ENCODE results near the gene PCLO.
"Not testable (repeated sequence)": the region's sequence is repeated elsewhere in the genome, so short reads cannot be mapped to it uniquely, and the experiment has no call there.

PCLO gene

DNA sequence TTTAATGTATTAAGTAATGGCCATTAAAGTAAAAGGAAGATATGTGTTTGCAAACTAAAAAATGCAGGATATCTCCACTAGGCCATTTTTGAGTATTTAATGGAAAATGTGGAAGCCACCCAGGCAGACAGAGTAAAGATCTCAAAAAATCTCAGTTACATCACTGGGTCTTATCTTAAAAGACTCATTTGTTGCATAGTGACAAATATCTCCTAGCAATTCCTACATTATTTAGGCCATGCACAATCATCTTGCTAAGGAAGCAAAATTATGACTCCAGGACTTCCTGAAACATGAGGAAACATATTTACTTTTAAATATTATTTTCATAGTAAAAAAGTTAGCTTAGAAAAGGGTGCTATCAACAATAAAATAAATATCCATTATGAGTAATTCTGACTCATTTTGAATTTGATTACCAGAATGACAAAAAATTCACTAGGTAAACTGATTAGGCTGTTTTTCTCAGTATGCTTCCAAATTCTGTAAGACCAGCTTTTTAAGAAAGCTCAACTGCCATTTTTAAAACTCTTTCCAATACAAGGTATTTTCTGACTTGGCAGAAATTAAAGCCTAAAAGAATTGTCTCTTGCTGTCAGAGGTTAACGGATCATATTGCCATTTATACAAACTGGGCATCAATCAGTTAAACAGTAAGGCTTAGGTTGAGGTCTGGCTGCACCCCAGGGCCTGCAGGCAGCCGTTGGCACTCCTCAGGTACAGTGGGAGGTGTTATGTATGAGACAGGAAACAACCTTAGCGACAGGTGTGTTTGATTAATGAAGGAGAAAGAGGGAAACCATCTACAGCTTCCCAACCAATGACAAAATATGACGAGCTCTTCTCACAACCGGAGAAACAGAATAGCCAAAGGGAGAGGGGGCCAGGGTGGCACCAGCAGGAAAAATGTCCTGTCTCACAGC, 31.8 kb downstream of the PCLO start:
- no peak for DNase-seq

DNA sequence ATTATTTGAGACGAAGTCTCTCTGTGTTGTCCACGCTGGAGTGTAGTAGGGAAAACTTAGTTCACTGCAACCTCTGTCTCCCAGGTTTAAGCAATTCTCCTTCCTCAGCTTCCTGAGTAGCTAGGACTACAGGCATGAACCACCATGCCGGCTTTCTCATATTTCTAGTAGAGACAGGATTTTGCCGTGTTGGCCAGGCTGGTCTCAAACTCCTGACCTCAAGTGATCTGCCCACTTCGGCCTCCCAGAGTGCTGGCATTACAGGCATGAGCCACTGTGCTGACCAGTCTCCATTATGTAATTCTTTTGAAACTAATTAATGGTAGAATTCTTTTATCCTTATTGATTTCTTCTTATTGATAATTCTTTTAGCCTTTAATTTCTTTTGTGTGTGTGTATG, 32.5 kb downstream of the PCLO start:
- no peak for DNase-seq

GRCh38 chr7:83119494-83119893, 43.2 kb downstream of the PCLO start:
- no peak for DNase-seq

GRCh38 chr7:83119026-83119382, 43.7 kb downstream of the PCLO start:
- no peak for DNase-seq

- no peak for DNase-seq
These were observed 44.2 kb downstream of the PCLO start for GRCh38 chr7:83118347-83119025.

DNA sequence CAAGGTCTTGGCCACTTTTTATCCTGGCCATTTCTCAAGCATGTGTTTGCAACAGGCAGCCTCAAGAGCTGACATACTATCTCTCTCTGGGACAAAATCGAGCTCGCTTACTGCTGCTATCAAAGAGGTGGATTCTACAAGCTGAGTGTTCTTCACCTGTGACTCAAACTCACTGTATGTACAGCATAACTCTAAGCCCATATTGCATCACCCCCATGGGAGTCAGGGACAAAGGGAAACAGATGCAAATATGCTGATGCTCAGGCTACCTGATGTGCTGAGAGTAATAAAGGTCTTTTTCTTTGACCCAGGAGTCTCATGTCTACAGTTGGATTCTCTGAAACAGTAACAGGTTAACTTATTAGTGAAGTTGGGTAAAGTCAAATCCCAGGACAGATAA, 45.2 kb downstream of the PCLO start:
- DNase-seq, result no peak

DNA sequence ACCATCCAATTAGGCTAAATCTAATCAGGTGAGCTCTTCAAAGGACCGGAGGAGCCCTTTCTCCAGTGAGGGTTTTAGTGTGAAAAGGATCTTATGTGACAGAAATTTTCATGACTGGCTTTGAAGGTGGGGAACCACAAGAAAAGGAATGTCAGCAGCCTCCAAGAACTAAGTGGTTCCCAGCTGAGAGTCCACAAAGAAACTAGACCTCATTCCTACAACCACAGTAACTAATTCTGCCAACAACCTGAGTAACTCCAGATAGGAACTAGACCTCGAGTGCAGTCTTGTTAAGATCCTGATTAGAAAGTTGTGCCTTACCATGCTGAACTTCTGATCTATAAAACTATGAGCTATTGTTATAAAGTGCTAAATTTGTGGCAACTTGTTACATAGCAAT, 51.3 kb downstream of the PCLO start:
- DNase-seq, result no peak

GRCh38 chr7:83109352-83109751, 53.3 kb downstream of the PCLO start:
- DNase-seq, result no peak

DNA sequence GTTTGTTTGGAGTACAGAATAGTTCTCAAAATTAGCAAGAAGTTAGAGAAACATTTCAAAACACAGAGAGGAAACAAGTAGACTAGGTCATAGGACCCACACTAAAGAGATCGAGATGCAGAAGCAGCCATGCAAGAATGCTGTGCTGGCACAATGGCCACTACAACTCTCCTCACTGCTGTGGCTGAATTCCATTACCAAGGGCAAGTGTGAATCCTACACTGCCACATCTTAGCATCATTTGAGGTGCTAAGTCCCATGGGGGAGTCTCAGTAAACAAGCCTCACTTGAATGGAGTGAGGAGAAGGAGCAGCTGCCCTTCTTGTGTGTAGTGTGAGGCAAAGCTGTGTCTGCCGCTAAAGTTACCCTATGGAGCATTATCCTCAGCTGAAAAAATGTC, 56.7 kb downstream of the PCLO start:
- no peak for DNase-seq

GRCh38 chr7:83105063-83105462, 57.6 kb downstream of the PCLO start:
- DNase-seq, result no peak

DNA sequence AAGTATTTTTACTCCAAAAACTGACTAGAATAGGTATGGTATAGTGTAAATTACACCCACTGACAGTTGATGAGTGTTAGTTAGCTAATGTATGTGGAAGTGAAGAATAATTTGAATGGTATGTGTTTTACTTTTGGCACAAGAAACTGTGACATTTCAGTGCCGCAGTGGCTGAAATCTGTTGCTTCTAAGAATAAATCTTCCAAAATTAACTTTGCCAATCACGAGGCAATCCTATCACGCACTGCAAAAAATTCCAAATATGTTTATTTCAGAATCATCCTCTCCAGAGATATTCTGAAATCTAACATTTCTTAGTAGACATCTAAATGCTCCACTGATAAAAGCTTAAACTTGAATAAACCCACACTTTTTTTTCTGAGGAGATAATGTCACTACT, 61.2 kb downstream of the PCLO start:
- DNase-seq, result no peak

GRCh38 chr7:83096065-83096580, 66.6 kb downstream of the PCLO start:
- DNase-seq, result no peak

DNA sequence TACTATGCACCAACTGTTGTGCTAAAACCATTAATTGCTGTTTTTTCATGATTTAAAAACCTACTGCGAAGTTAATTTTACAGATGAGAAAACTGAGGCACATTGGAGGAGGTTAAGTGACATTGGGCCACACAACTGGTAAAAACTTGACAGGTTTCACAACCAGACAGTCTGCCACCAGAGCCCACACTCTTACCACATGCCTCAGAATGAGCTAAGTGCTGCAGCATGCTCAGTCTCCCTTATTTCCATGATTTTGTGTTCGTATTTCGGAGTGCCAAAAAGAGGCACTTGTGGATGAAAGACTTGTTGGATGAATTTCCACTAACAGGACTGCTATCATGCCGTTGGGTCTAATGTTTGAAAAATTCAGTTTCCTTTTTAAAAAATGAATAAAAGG, 77.4 kb downstream of the PCLO start:
- DNase-seq, result no peak

DNA sequence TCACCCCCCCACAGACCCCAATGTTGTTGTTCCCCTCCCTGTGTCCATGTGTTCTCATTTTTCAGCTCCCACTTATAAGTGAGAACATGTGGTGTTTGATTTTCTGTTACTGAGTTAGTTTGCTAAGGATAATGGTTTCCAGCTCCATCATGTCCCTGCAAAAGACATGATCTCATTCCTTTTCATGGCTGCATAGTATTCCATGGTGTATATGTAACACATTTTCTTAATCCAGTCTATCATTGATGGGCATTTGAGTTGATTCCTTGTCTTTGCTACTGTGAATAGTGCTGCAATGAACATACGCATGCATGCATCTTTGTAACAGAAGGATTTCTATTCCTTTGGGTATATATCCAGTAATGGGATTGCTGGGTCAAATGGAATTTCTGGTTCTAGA, 82.8 kb downstream of the PCLO start:
- DNase-seq, result not testable (repeated sequence)

DNA sequence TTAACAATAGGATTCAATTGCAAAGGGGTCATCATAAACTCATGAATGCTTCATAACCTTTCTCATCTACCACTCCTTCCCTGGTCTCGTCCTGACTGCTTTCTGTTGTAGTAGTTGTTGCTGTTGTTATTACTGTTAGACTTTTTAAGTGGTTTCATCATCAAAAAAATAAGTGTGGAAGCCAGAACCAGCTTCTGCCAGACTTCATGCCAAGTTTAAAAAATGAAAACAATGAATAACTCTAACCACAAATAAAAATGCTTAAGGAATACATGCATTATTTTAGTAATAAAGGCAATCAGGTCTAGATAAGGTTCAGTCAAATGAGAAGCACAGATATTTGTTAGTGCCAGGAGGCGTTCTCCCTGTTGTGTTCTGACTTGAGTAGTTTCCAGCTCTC, 85.4 kb downstream of the PCLO start:
- DNase-seq, result no peak

- no peak for DNase-seq
These were observed 89.8 kb downstream of the PCLO start for GRCh38 chr7:83072576-83073517.

DNA sequence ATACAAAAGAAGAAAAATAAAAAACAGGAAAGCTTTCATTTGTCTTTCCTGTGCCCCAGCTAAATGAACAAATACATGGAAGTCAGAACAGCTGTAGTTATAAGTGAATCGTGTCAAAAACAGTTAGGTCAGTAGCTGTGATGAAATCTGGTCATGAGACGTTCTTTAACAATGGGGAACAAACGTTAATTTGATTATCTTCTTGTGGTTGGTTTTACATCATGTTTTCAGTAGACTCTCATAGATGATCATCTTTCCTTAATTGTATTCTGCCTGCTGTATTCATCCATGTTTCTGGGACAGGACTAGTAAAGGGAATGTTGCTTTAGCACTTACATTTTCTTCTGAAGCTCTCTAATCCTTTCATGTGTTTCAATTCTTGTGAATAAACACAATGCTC, 97.0 kb downstream of the PCLO start:
- no peak for DNase-seq

DNA sequence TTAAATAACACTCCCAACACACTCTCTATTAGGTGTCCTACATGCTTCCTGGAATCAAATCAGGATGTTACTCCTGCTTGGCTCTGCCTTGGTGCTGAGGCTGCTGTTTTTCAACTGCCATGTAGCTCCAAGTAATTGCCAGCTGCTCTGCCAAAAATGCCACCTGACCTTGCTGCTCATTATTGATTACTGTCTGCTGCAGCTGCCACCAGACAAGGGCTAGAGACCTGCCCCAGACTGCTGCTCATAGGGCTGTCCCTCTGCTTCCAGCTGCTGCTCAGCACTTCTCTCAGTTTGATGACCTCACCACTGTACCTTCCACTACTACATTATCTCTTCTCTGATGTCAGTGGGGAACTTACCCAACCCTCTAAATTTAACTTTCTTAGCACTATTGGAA, 102.5 kb downstream of the PCLO start:
- no peak for DNase-seq

DNA sequence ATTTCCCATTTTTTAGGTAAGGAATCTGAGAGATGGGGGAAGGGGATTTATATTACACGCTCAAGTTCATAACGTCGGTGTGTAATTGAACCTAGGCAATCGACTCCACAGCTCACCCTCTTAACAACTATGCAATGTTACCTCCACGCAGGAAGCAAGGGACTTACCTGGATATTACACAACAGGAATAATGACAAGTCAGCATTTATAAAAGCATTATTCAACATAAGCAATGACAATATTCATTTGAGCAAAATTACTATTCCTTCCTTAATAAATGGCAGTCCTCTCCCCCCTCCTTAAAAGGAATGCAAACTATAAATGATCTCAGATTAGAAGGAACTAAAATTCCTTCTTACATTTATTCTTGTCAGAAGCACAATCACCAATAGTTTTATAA, 104.0 kb downstream of the PCLO start:
- no peak for DNase-seq

DNA sequence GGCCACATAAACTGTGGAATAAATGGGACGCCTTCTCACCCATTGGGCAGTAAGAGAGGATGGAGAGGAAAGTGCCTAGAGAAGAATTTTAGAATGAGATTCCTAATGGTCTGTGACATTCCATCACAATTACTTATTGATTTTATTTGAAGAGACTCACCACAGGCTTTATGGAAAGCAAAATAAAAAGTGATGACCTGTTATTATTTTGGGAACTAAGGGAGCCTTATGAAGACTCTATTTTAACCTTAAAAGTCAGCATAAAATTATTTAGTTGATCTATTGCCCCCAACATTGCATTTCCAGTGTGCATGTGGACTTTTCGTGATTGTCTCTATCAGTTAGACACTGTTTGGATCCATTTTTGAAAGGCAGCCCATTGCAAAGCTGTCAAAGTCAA, 107.5 kb downstream of the PCLO start:
- no peak for DNase-seq

- no peak for DNase-seq
These were observed 108.2 kb downstream of the PCLO start for GRCh38 chr7:83054472-83054871.

DNA sequence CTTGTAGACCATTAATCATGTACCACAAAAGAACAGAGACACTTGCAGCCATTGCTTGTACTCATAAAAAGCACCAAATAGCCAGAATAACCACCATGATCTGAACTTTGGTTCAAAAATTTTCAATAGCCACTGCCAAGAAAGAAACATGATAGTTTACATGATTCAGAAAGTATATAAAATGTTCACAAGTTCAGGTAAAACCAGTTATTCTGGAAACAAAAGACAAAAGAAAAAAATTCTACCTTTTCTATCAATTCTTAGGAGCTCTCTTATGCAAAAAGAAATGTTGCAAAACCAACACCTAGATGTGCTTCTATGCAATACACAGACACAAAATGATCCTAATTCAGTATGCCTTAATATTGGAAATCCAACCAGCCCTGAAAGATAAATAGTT, 108.7 kb downstream of the PCLO start:
- DNase-seq, result no peak

- DNase-seq, result no peak
These were observed 122.2 kb downstream of the PCLO start for GRCh38 chr7:83040484-83040883.
